K562 (cell line): ENCODE measurements around the gene HPN. TPM values are rescaled to one million over a fixed set of nuclear protein-coding genes. Genes with fewer than 3 reads are reported as not detected.

Experiments used
- CBX8 ChIP-seq: fragments of 200-600 bp; sonication (generic); IDR thresholded peaks from 2 replicates; pipeline ENCODE4 v1.6.1; 2012; ENCODE audit warnings: borderline replicate concordance, mixed run types, low read depth, mild to moderate bottlenecking, moderate library complexity, mixed read lengths, low read length, control low read depth, inconsistent platforms; ENCODE audit not compliant: poor library complexity, severe bottlenecking; ENCODE audit errors: extremely low read depth
- GABPB2 ChIP-seq: fragments of 250-450 bp; sonication (Bioruptor Pico); conservative IDR thresholded peaks from 2 replicates; pipeline ENCODE4 v1.5.1; 2021; ENCODE audit warnings: mild to moderate bottlenecking
- GTF3C2 ChIP-seq: IDR thresholded peaks from 3 replicates; pipeline ENCODE4 v1.6.1; 2011; ENCODE audit warnings: borderline replicate concordance, mild to moderate bottlenecking, moderate library complexity; ENCODE audit not compliant: insufficient read length; ENCODE audit errors: extremely low read depth
- HDAC2 ChIP-seq: fragments of 450-650 bp; IDR thresholded peaks from 2 replicates; pipeline ENCODE4 v1.6.1; 2016; ENCODE audit warnings: mild to moderate bottlenecking
- NR3C1 ChIP-seq: sonication (generic); formaldehyde crosslinking; IDR thresholded peaks from 2 replicates; pipeline ENCODE4 v1.8.1; 2022; ENCODE audit warnings: missing genetic modification reagents
- POLR3A ChIP-seq: IDR thresholded peaks from 2 replicates; pipeline ENCODE4 v1.6.1; 2011; ENCODE audit warnings: borderline replicate concordance, mild to moderate bottlenecking, moderate library complexity; ENCODE audit not compliant: insufficient read length, insufficient read depth; ENCODE audit errors: extremely low read depth
- TBP ChIP-seq: optimal IDR thresholded peaks from 2 replicates; pipeline ENCODE3; 2011; ENCODE audit warnings: low read depth, low read length, improper control_type of control experiment
- ZFP91 ChIP-seq: sonication (generic); formaldehyde crosslinking; IDR thresholded peaks from 2 replicates; pipeline ENCODE4 v1.8.0; 2022; ENCODE audit warnings: mild to moderate bottlenecking, missing genetic modification reagents
- ZNF41 ChIP-seq: fragments of 250-450 bp; sonication (Bioruptor Pico); conservative IDR thresholded peaks from 2 replicates; pipeline ENCODE4 v1.4.0; 2020; ENCODE audit warnings: mild to moderate bottlenecking
- polyA plus RNA-seq, 8 experiments: library from polyadenylated mRNA; depleted of rRNA in 4 of 8; stranded (reverse) in 5 of 8; unstranded in 3 of 8; fragments of >200 nt; fragmentation: Nextera tagmentation in 2 of 8; fragmentation: Illumina TruSeq in 1 of 8; extraction: Ambion mirVana in 2 of 8; extraction: Trizol in 1 of 8; gene quantifications; 2 replicates each; pipeline versions ENCODE4 v1.2.1 to v1.2.3, GENCODE V29; 2011 to 2014; ENCODE audit warnings: inconsistent platforms in 1 of 8, missing spikeins in 1 of 8
- total RNA-seq, 7 experiments: library from RNA; depleted of rRNA in 6 of 7; stranded (reverse); fragments of >200 nt in 6 of 7; fragmentation: Illumina TruSeq in 2 of 7; extraction: Trizol in 2 of 7; gene quantifications; 2 replicates each; pipeline versions ENCODE4 v1.2.1 to v1.2.3, GENCODE V29; 2011 to 2021; ENCODE audit warnings: low replicate concordance in 1 of 7
- TF ChIP-seq, protein P1 (sequence below): fragments of 250-450 bp; sonication (Bioruptor Pico); IDR thresholded peaks from 2 replicates; pipeline ENCODE4 v1.4.0; 2020
- TF ChIP-seq, protein P2 (sequence below), 2 experiments: fragments of 450-650 bp; formaldehyde crosslinking in 1 of 2; IDR thresholded peaks; 2 replicates each; pipeline versions ENCODE4 v1.4.0 to v1.6.1; 2014 to 2020; ENCODE audit warnings: mild to moderate bottlenecking in 2 of 2, borderline replicate concordance in 1 of 2, low read depth in 1 of 2

The HPN gene
- total and polyA plus RNA-seq, 9 of the 15 experiments (the other 6 are each of a cell fraction or from before 2014, with no cell fraction given), result 0.10 to 0.20 TPM; not detected in 7

DNA sequence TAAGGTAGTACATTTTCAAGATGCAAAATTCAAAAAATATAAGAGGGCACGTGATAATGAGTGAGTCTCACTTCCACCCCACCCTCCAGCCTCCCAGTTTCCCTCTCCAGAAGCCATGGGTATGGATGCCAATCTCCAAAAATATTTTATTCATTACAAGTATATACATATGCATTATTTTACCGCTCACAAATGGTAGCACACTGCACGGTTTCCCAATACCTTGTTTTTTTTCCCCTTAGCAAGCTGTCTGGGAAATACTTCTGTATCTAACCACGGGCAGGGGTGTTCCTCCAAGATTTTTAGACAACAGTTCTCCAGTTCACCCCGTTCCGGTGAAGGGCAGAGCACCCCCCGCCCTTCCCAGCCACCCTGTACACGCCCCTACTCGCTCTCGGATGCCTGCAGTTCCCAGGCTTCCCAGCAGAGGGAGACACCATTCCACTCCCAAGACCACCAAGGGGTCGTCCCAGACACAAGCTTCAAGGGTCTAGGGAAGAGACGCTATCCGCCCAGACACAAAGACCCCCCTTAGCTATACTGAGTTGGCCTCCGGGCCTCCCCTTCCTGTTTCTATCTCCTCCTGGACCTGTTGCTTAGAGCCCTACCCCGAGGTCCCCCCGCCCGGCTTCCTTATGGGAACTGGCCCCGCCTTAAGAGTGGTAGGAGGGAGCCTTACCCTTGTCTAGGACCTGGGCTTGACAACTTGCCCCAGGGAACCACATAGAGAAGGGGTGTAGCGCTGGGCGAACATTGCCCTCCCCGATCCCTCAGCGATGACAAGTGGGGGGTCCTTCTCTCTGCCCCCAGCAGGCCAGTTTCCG is 73.0 kb downstream of the HPN start (continued):
- TF ChIP-seq HDAC2 (peak; percentile 33; the same call in 1 of the 2 replicates), CBX8 (no peak), ZFP91 (CRISPR knock-in tag) (no peak), TBP (no peak), NR3C1 (no peak), GTF3C2 (no peak), POLR3A (no peak), GABPB2 (CRISPR knock-in tag) (no peak), ZNF41 (CRISPR knock-in tag) (no peak)
- TF ChIP-seq, protein P1, sequence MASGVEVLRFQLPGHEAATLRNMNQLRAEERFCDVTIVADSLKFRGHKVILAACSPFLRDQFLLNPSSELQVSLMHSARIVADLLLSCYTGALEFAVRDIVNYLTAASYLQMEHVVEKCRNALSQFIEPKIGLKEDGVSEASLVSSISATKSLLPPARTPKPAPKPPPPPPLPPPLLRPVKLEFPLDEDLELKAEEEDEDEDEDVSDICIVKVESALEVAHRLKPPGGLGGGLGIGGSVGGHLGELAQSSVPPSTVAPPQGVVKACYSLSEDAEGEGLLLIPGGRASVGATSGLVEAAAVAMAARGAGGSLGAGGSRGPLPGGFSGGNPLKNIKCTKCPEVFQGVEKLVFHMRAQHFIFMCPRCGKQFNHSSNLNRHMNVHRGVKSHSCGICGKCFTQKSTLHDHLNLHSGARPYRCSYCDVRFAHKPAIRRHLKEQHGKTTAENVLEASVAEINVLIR, result no peak
- TF ChIP-seq, protein P2, sequence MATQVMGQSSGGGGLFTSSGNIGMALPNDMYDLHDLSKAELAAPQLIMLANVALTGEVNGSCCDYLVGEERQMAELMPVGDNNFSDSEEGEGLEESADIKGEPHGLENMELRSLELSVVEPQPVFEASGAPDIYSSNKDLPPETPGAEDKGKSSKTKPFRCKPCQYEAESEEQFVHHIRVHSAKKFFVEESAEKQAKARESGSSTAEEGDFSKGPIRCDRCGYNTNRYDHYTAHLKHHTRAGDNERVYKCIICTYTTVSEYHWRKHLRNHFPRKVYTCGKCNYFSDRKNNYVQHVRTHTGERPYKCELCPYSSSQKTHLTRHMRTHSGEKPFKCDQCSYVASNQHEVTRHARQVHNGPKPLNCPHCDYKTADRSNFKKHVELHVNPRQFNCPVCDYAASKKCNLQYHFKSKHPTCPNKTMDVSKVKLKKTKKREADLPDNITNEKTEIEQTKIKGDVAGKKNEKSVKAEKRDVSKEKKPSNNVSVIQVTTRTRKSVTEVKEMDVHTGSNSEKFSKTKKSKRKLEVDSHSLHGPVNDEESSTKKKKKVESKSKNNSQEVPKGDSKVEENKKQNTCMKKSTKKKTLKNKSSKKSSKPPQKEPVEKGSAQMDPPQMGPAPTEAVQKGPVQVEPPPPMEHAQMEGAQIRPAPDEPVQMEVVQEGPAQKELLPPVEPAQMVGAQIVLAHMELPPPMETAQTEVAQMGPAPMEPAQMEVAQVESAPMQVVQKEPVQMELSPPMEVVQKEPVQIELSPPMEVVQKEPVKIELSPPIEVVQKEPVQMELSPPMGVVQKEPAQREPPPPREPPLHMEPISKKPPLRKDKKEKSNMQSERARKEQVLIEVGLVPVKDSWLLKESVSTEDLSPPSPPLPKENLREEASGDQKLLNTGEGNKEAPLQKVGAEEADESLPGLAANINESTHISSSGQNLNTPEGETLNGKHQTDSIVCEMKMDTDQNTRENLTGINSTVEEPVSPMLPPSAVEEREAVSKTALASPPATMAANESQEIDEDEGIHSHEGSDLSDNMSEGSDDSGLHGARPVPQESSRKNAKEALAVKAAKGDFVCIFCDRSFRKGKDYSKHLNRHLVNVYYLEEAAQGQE (IDR thresholded peaks at IDR 0.05; ENCODE audit: borderline replicate concordance), result peak; percentile 54; the same call in 1 of the 2 replicates
- TF ChIP-seq, protein P2 (CRISPR knock-in tag; IDR thresholded peaks at IDR 0.05; ENCODE audit: low read depth), result no peak
